HepG2 (cell line): ENCODE data around the gene NUDT21. TPM values are rescaled to one million over a fixed set of nuclear protein-coding genes. Genes with fewer than 3 reads are reported as not detected.

Experiments
- ATAC-seq: fragments of 200-7000 bp; cut with Tn5 transposase; 3 replicates; pipeline ENCODE4 v1.9.1; 2020; ENCODE audit warnings: mild to moderate bottlenecking, moderate library complexity
- BruUV-seq: library from RNA; stranded (reverse); fragments of 400-500 nt; replicated peaks from 2 replicates; lab custom pipeline; 2021; lab: Mats Ljungman, UMichigan
- CTCF ChIA-PET: fragments of 300-600 bp; formaldehyde crosslinking; extraction: SDS; loops from one replicate; lab custom pipeline; 2021; ENCODE audit warnings: low total read pairs, inconsistent platforms, low intra/inter-chr PET ratio; lab: Yijun Ruan, JAX
- POLR2A ChIA-PET: fragments of 350-600 bp; sonication (Branson Sonifier 250); formaldehyde crosslinking; loops from one replicate; lab custom pipeline; 2020; ENCODE audit warnings: antibody characterized with exemption, inconsistent platforms; lab: Yijun Ruan, JAX
- DNase-seq: peaks from one replicate; pipeline ENCODE4 v3.0.0-alpha.2; 2015; ENCODE audit warnings: low spot score
- FAIRE-seq: peaks from 3 replicates; lab custom pipeline; 2011; peaks lifted over from hg19 to GRCh38; lab: Jason Lieb, UNC
- H2AFZ ChIP-seq: one replicate; pipeline ENCODE4 v1.6.1; 2011; ENCODE audit warnings: low read length, inconsistent platforms
- H3K27ac ChIP-seq: fragments of 300-600 bp; 3 replicates; pipeline ENCODE4 v1.8.0; 2011; ENCODE audit warnings: mixed run types, mild to moderate bottlenecking, mixed read lengths, low read length, inconsistent platforms; ENCODE audit not compliant: insufficient read depth; ENCODE audit errors: extremely low read length
- H3K27me3 ChIP-seq, 2 experiments: fragments of 200-600 bp in 1 of 2; 2 replicates in 1 of 2; 3 replicates in 1 of 2; pipeline versions ENCODE4 v1.6.0 to v1.8.0; 2011; ENCODE audit warnings: low read length in 2 of 2, mild to moderate bottlenecking in 2 of 2, moderate library complexity in 2 of 2, inconsistent platforms in 1 of 2; ENCODE audit not compliant: insufficient read depth in 2 of 2, control insufficient read depth in 1 of 2
- H3K36me3 ChIP-seq, 2 experiments: fragments of 200-600 bp in 1 of 2; replicated peaks in 1 of 2; 2 replicates in 1 of 2; 3 replicates in 1 of 2; pipeline versions ENCODE4 v1.5.1 to v1.8.0; 2011; ENCODE audit warnings: low read length in 2 of 2, inconsistent platforms in 1 of 2; ENCODE audit not compliant: insufficient read depth in 2 of 2, control insufficient read depth in 1 of 2
- H3K4me1 ChIP-seq: 2 replicates; pipeline ENCODE4 v1.5.1; 2012; ENCODE audit warnings: low read length, inconsistent platforms; ENCODE audit not compliant: insufficient read depth
- H3K4me2 ChIP-seq: 2 replicates; pipeline ENCODE4 v1.6.0; 2011; ENCODE audit warnings: low read depth, low read length, inconsistent platforms
- H3K4me3 ChIP-seq, 3 experiments: fragments of 200-600 bp in 1 of 3; sonication (generic), shearing (Covaris generic) in 1 of 3; replicated peaks in 1 of 3; 2 replicates each; pipeline ENCODE4 v1.5.1; 2011 to 2016; ENCODE audit warnings: low read length in 3 of 3, inconsistent platforms in 2 of 3, low read depth in 2 of 3, mild to moderate bottlenecking in 2 of 3, control low read depth in 1 of 3, mixed read lengths in 1 of 3; ENCODE audit not compliant: insufficient read depth in 1 of 3
- H3K79me2 ChIP-seq: one replicate; pipeline ENCODE4 v1.6.1; 2011; ENCODE audit warnings: low read length, inconsistent platforms; ENCODE audit not compliant: insufficient read depth
- H3K9ac ChIP-seq: 2 replicates; pipeline ENCODE4 v1.6.0; 2011; ENCODE audit warnings: mild to moderate bottlenecking, low read depth, low read length, inconsistent platforms; ENCODE audit not compliant: insufficient read depth
- H3K9me3 ChIP-seq: 2 replicates; pipeline ENCODE4 v1.5.1; 2012; ENCODE audit warnings: mild to moderate bottlenecking, low read length
- H4K20me1 ChIP-seq: 2 replicates; pipeline ENCODE4 v1.6.0; 2011; ENCODE audit warnings: inconsistent platforms, mild to moderate bottlenecking, low read length, moderate library complexity; ENCODE audit not compliant: insufficient read depth
- ARID3A ChIP-seq: IDR thresholded peaks from 2 replicates; pipeline ENCODE4 v1.6.1; 2012; ENCODE audit warnings: low read depth, low read length, improper control_type of control experiment
- KMT2A ChIP-seq: sonication (generic); formaldehyde crosslinking; IDR thresholded peaks from 2 replicates; pipeline ENCODE4 v1.4.0; 2020; ENCODE audit warnings: missing genetic modification reagents
- MAFF ChIP-seq: IDR thresholded peaks from 2 replicates; pipeline ENCODE4 v1.6.1; 2011; ENCODE audit warnings: low read depth, low read length, improper control_type of control experiment
- NONO ChIP-seq, 2 experiments: fragments of 450-650 bp in 1 of 2; sonication (generic) in 1 of 2; formaldehyde crosslinking in 1 of 2; IDR thresholded peaks in 1 of 2; conservative IDR thresholded peaks in 1 of 2; 2 replicates each; pipeline versions ENCODE4 v1.6.1 to v1.8.0; 2017 to 2022; ENCODE audit warnings: mild to moderate bottlenecking in 1 of 2, missing genetic modification reagents in 1 of 2, moderate library complexity in 1 of 2
- SRSF9 ChIP-seq: fragments of 200-400 bp; formaldehyde crosslinking; IDR thresholded peaks from 2 replicates; pipeline ENCODE4 v1.6.1; 2018; ENCODE audit warnings: borderline replicate concordance, mild to moderate bottlenecking, low read depth, low read length; ENCODE audit not compliant: insufficient read depth, poor library complexity, severe bottlenecking
- ZBTB49 ChIP-seq: sonication (generic); formaldehyde crosslinking; IDR thresholded peaks from 2 replicates; pipeline ENCODE4 v1.4.0; 2020; ENCODE audit warnings: missing genetic modification reagents, borderline replicate concordance
- ZNF160 ChIP-seq: sonication (generic); formaldehyde crosslinking; IDR thresholded peaks from 2 replicates; pipeline ENCODE4 v1.8.0; 2022; ENCODE audit warnings: mild to moderate bottlenecking, inconsistent platforms, missing genetic modification reagents
- ZNF614 ChIP-seq: IDR thresholded peaks from 2 replicates; pipeline ENCODE4 v1.6.1; 2018; ENCODE audit warnings: missing biosample characterization, missing genetic modification reagents, inconsistent platforms, borderline replicate concordance
- WGBS: methylation state at CpG from one replicate; pipeline ENCODE4 v1.1.6; 2017; ENCODE audit warnings: low lambda C conversion rate; 5-methylcytosine and 5-hydroxymethylcytosine counted together
- in situ Hi-C: cut with HindIII; loops from 2 replicates; pipeline ENCODE4 v1.10.0; 2017; ENCODE audit warnings: low pct_unique_long_range_greater_than_20kb; ENCODE audit not compliant: extremely low pct_ligation_motif_present
- intact Hi-C: fragments of 100-400 bp; cut with micrococcal nuclease; formaldehyde crosslinking; loops from one replicate; pipeline ENCODE4 v1.10.0; 2022; ENCODE audit not compliant: unreplicated experiment
- polyA plus RNA-seq, 8 experiments: library from polyadenylated mRNA; depleted of rRNA in 3 of 8; stranded (reverse) in 7 of 8; unstranded in 1 of 8; fragments of >200 nt; fragmentation: Illumina TruSeq in 4 of 8; extraction: Trizol in 4 of 8; gene quantifications; 2 replicates each; pipeline versions ENCODE4 v1.2.1 to v1.2.3, GENCODE V29; 2011 to 2016; ENCODE audit warnings: low read depth in 4 of 8, missing spikeins in 1 of 8, mixed read lengths in 1 of 8; ENCODE audit not compliant: insufficient read depth in 1 of 8
- total RNA-seq, 5 experiments: library from RNA; depleted of rRNA; stranded (reverse); fragments of >200 nt; fragmentation: Illumina TruSeq; extraction: Trizol; gene quantifications; 2 replicates each; pipeline ENCODE4 v1.2.3, GENCODE V29; 2016; ENCODE audit warnings: low read depth in 1 of 5

NUDT21 gene
- total and polyA plus RNA-seq, 2 of the 13 experiments (the other 11 are each of a cell fraction or from before 2014, with no cell fraction given): 177 to 210 TPM

GRCh38 chr16:56482683-56483236 lies 31.6 kb upstream of the NUDT21 start (continued):
- TF ChIP-seq MAFF: no peak
- TF ChIP-seq ZNF614 (CRISPR knock-in tag): no peak
- TF ChIP-seq KMT2A (CRISPR knock-in tag): no peak
- no peak for TF ChIP-seq NONO (IDR thresholded peaks at IDR 0.05)
- TF ChIP-seq NONO (CRISPR knock-in tag; conservative IDR thresholded peaks at IDR 0.05): no peak
- no peak for TF ChIP-seq ZBTB49 (CRISPR knock-in tag)

- Histone ChIP-seq H2AFZ (no peak overlapping the region), H3K27ac (no peak overlapping the region), H3K36me3 (peaks cover 7 to 28% of the 10 kb centered on the region in 2 experiments), H3K9ac (no peak overlapping the region), H3K4me3 (no peak overlapping the region), H3K4me2 (no peak overlapping the region), H3K27me3 (no peaks in the 10 kb centered on the region), H3K9me3 (no peaks in the 10 kb centered on the region), H3K4me1 (no peaks in the 10 kb centered on the region), H3K79me2 (no peaks in the 10 kb centered on the region), H4K20me1 (no peaks in the 10 kb centered on the region)
- ATAC-seq (no peak), FAIRE-seq (no peak), DNase-seq (no peak)
- in situ Hi-C loops (no loop called here), intact Hi-C loops (no loop called here)
- 89% methylated on average over 2 of the region's 2 CpGs for WGBS
- ChIA-PET POLR2A (no interaction called here), CTCF (no interaction called here)
- TF ChIP-seq ZNF160: no peak
- TF ChIP-seq ARID3A: no peak
- no peak for TF ChIP-seq SRSF9
- BruUV-seq: no TSS peak
Observed at GRCh38 chr16:56481468-56482122, 30.5 kb upstream of the NUDT21 start.
